ENCODE measurements around the gene CHSY1.

The CHSY1 gene

DNA sequence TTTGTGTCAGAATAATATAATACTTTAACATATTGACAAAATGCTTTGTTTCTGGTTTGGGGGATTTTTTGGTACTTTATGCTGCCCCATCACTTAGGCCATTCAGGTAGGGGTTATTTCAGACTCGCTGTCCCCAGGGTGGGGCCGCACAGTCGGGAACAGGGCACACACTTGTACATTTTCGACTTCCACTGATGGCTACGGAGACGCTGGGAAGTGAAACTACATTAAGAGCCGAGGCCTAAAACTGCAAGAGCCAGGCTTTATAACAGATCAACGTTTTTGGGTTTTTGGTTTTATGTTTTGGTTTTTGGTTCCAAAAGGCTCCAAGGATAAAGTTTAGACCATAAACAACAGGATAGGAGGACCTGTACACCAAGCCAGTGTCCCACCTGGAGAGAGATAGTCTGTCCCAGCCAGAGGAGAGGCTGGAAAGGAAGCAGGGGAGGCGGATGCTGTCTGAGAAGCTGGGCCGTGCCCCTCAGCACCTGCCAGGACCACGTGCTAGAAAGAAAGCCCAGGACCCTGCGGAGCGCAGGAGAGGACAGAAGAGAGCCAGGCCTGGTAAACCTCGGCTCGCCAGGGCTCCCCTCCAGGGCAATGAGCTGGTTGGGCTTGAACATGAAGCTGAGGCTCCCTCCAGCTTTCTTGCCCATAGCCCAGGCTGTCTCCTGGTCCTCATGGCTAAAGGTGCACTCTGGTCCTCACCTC is 111.7 kb downstream of the CHSY1 start:
- no peak overlapping the region for H3K4me3 Mint-ChIP-seq
- no peaks in the 10 kb centered on the region for H3K9me3 Mint-ChIP-seq
- H3K27me3 Mint-ChIP-seq = no peaks in the 10 kb centered on the region
- H3K4me1 Mint-ChIP-seq = peaks cover 26% of the 10 kb centered on the region
- no peaks in the 10 kb centered on the region for H3K36me3 Mint-ChIP-seq
- H3K27ac Mint-ChIP-seq = no peak overlapping the region

DNA sequence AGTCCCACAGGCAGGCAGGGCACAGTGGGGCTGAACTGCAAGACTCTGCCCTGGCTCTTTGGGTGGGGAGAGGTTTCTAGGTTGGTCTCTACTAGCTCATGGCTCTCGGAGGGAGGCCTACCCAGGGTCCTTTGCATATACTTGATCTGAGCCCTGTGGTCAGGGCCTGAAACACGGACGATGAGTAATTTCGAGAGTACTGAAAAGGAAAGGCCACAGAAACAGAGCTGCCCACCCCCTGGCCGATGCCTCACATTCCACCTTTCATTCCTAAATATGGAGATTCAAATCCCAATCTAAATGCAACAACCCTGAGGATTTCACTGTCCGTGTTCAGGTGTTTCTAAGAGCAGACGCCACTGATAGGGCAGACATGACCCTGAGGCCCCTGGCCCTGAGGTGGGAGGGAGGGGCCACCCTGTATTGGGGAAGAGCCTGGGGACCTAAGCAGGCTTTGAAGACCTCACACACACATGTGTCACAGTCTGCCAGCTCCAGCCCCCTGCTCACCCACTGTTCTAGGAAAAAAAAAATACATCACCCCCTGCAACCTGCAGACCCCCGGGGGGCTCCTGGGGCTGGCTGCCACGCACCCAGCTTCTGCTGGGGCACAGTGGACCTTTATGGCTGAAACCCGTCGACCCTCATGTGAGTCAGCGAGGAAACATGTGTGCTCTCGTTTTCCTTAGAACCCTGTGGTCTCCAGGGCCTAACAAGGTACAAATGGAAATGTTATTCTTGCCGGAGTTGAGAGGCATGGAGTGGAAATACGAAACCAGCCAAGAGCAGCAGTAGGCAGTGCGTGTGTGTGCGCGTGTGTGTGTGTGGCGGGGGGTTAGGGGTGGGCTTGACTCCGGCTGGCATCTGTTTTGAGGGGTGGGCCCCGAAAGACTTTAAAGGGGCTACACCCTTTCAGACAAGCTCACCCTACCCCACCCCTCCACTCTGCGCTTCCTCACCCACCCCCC is 112.7 kb downstream of the CHSY1 start:
- peaks cover 26% of the 10 kb centered on the region for H3K4me1 Mint-ChIP-seq
- no peak overlapping the region for H3K4me3 Mint-ChIP-seq
- no peak overlapping the region for H3K27ac Mint-ChIP-seq
- no peaks in the 10 kb centered on the region for H3K36me3 Mint-ChIP-seq
- H3K27me3 Mint-ChIP-seq = no peaks in the 10 kb centered on the region
- H3K9me3 Mint-ChIP-seq = no peaks in the 10 kb centered on the region

DNA sequence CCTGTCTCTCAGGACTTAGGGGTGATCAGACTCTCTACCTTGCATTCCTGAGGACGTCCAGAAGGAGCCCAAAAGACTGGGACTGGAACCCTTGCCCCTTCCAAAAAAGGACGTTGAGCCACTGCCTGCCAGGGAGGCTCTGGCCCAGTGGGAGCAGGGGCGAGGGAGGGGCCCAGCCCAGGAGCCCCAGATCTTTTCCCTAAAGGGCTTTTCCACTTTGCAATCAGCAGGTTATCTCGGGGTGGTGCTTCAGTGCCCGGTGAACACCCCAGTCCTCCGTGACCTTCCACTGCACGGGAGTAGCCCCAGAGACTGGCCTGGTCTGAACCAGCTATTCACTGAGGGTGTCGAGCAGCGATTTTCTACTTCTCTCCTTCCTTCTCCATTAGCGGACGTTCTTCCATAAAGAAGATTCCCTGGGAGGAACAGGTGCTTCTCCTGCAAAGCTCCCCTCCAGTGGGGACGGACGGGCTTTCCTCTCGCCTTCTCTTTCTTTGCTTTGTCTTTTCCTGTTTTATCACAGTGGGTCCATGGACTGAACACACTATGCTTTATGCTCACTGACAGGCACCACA is 113.7 kb downstream of the CHSY1 start:
- Mint-ChIP-seq H3K27ac (peak overlapping the region; percentile 42), H3K27me3 (no peaks in the 10 kb centered on the region)

GRCh38 chr15:101137312-101137940 is 114.4 kb downstream of the CHSY1 start:
- H3K27ac Mint-ChIP-seq = no peak overlapping the region
- peaks cover 26% of the 10 kb centered on the region for H3K4me1 Mint-ChIP-seq
- no peaks in the 10 kb centered on the region for H3K36me3 Mint-ChIP-seq
- H3K27me3 Mint-ChIP-seq = no peaks in the 10 kb centered on the region
- no peaks in the 10 kb centered on the region for H3K9me3 Mint-ChIP-seq
- no peak overlapping the region for H3K4me3 Mint-ChIP-seq

More for the DNA sequence above, 113.7 kb downstream of the CHSY1 start:
- Mint-ChIP-seq H3K9me3 (no peaks in the 10 kb centered on the region), H3K4me3 (no peak overlapping the region), H3K36me3 (no peaks in the 10 kb centered on the region), H3K4me1 (peaks cover 26% of the 10 kb centered on the region)

DNA sequence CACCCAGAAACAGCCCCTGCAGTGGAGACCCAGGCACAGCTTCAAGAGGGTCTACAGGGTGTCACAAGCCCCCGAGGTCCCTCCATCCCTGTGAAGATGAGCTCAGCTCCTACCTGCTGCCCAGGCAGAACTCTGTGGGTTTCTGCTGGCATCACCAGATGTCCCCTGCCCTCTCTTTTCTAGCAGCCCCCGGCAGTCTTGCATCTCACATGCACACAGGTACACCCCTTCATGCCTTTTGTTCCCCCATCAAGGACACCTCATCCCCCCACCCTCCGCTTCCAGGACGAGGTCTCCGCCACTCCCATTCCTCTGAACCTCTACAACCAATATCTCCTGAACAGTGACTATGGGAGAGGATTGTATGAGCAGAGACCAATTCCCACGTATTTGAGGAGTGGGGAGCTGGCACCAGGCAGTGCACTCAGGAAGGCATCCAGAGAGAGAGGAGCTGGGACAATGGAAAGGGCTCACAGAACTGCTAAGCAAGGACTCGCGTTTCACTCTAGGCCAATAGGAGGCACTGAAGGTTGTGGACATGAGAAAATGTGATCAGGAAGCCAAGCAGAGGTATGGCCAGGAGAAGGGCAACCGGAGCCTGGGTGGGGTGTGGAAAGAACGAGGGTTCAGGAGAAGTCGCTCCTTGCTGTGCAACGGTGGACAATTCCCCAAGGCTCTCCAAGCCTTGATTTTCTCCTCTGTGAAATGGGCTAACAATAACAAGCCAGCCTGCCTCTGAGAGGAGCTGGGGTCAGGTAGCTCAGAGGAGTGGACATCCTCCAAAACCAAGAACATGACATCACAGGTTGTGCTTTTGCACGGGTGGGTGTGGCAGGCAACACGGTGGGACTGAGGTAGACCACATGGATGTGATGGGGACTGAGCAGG is 115.2 kb downstream of the CHSY1 start:
- no peak overlapping the region for H3K4me3 Mint-ChIP-seq
- H3K27ac Mint-ChIP-seq = no peak overlapping the region
- peaks cover 26% of the 10 kb centered on the region for H3K4me1 Mint-ChIP-seq
- H3K9me3 Mint-ChIP-seq = no peaks in the 10 kb centered on the region
- H3K27me3 Mint-ChIP-seq = no peaks in the 10 kb centered on the region
- H3K36me3 Mint-ChIP-seq = no peaks in the 10 kb centered on the region

- Mint-ChIP-seq H3K36me3 (no peaks in the 10 kb centered on the region), H3K9me3 (no peaks in the 10 kb centered on the region), H3K27ac (peak overlapping the region; percentile 2), H3K4me1 (peaks cover 30% of the 10 kb centered on the region), H3K4me3 (no peak overlapping the region), H3K27me3 (no peaks in the 10 kb centered on the region)
Measured at GRCh38 chr15:101135532-101136166, 116.2 kb downstream of the CHSY1 start.

DNA sequence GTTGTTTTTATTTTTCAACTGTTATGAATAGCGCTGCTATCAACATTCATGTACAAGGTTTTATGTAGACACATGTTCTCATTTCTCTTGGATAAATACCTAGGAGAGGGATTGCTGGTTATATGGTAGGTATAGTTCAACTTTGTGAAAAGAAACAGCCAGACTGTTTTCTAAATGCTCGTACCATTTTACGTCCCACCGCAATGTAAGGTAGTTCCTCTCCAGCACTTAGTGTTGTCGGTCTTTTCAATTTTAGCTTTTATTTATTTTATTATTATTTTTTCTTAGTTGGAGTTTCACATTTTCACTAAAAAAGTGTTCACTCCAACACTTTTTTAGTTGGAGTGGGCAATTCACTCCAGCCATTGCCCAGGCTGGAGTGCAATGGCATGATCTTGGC is 117.1 kb downstream of the CHSY1 start:
- Mint-ChIP-seq H3K27me3 (no peaks in the 10 kb centered on the region), H3K4me3 (no peak overlapping the region), H3K27ac (no peak overlapping the region), H3K9me3 (no peaks in the 10 kb centered on the region), H3K4me1 (peaks cover 30% of the 10 kb centered on the region), H3K36me3 (no peaks in the 10 kb centered on the region)

DNA sequence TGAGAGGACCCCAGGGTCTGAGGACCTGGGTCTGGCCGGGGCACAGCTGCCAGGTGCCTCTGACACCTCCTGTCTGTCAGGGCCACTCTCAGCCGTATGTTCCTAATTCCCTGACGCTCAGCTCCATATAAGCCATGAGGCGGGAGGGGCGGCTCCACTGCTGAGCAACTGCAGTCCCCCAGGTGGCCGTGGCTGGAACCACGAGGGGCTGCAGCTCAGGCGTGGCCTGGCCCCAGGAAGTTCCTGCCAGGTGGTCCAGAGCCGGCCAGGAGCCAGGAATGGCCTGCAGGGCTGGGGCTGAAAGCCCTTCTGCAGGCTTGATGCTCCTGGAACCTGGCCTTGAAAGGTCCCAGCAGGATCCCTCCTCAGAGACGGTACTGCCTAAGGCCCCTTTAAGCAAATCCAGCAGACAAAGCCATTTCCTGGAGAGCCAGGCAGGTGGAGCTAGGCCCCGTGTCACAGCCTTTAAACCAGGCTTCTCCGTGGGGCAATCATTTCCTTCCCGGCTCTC is 118.0 kb downstream of the CHSY1 start:
- no peaks in the 10 kb centered on the region for H3K36me3 Mint-ChIP-seq
- no peaks in the 10 kb centered on the region for H3K27me3 Mint-ChIP-seq
- no peak overlapping the region for H3K27ac Mint-ChIP-seq
- no peak overlapping the region for H3K4me3 Mint-ChIP-seq
- peaks cover 33% of the 10 kb centered on the region for H3K4me1 Mint-ChIP-seq
- no peaks in the 10 kb centered on the region for H3K9me3 Mint-ChIP-seq

DNA sequence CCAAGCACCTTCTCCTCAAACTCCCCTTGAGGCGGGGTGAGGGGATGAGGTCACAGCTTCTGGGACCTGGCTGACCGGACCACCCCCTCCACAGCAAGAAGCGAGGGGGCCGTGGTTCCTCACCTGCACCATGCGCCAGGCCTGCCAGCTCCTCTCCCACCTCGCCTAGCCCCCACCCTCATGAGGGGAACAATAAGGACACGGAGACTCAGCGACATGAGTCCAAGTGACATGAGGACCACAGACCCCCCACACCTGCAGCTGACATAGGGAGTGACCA is 118.7 kb downstream of the CHSY1 start:
- Mint-ChIP-seq H3K27ac (no peak overlapping the region), H3K36me3 (no peaks in the 10 kb centered on the region), H3K9me3 (no peaks in the 10 kb centered on the region), H3K4me3 (no peak overlapping the region), H3K27me3 (no peaks in the 10 kb centered on the region), H3K4me1 (peaks cover 35% of the 10 kb centered on the region)

- no peak overlapping the region for H3K27ac Mint-ChIP-seq
Measured at GRCh38 chr15:101132390-101133180, 119.3 kb downstream of the CHSY1 start.

GRCh38 chr15:101131489-101132389 is 120.1 kb downstream of the CHSY1 start:
- Mint-ChIP-seq H3K27ac (peak overlapping the region; percentile 14), H3K36me3 (no peaks in the 10 kb centered on the region), H3K4me3 (no peak overlapping the region), H3K9me3 (no peaks in the 10 kb centered on the region), H3K27me3 (no peaks in the 10 kb centered on the region), H3K4me1 (peaks cover 39% of the 10 kb centered on the region)

More at GRCh38 chr15:101132390-101133180, 119.3 kb downstream of the CHSY1 start:
- Mint-ChIP-seq H3K4me1 (peaks cover 39% of the 10 kb centered on the region), H3K36me3 (no peaks in the 10 kb centered on the region), H3K4me3 (no peak overlapping the region), H3K9me3 (no peaks in the 10 kb centered on the region), H3K27me3 (no peaks in the 10 kb centered on the region)

DNA sequence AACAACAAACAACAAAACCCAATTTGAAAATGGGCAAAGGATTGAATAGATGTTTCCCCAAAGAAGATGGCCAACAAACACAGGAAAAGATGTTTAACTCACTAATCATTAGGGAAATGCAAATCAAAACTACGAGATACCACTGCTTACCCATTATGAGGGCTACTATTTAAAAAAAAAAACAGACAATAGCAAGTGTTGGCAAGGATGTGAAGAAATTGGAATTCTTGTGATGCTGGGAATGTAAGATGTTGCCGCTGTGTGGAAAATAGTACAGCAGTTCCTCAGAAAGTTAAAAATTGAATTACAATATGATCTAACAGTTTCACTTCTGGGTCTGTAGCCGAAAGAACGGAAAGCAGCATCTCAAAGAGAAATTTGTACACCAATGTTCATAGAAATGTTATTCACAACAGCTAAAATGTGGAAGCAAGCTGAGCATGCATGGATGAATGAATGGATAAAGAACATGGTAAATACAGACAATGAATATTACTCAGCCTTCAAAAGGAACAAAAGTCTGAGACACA is 121.9 kb downstream of the CHSY1 start:
- Mint-ChIP-seq H3K9me3 (no peaks in the 10 kb centered on the region), H3K27ac (peak overlapping the region; percentile 6), H3K4me3 (no peak overlapping the region), H3K27me3 (no peaks in the 10 kb centered on the region), H3K36me3 (no peaks in the 10 kb centered on the region), H3K4me1 (peaks cover 42% of the 10 kb centered on the region)

Data from activated naive CD4-positive, alpha-beta T cell treated with anti-CD3 and anti-CD28 coated beads, Interleukin-2, amount 50 U/mL, for 24 hours (primary cell).